GM12874 (cell line): ENCODE results near the gene WDR27.

Experiments
- TF ChIP-seq, protein P1 (sequence below): IDR thresholded peaks from 2 replicates; pipeline ENCODE4 v1.5.1; 2011; ENCODE audit warnings: low read depth, mild to moderate bottlenecking, control low read depth, low read length, moderate library complexity; ENCODE audit not compliant: insufficient read depth

Gene WDR27

DNA sequence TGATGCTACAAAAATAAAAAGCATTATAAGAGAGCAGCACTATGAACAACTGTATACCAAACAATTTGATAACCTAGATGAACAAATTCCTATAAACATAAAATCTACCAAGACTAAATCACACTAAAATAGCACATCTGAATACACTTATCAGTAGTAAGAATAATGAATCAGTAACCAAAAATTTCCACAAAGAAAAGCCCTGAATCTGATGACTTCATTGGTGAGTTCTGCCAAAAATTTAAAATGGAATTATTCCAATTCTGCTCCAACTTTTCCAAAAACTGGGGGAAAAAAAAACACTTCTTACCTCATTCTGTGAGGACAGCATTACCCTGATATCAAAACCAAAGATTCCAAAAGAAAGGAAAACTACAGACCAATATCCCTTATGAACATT lies 206.2 kb downstream of the WDR27 start:
- TF ChIP-seq, protein P1, sequence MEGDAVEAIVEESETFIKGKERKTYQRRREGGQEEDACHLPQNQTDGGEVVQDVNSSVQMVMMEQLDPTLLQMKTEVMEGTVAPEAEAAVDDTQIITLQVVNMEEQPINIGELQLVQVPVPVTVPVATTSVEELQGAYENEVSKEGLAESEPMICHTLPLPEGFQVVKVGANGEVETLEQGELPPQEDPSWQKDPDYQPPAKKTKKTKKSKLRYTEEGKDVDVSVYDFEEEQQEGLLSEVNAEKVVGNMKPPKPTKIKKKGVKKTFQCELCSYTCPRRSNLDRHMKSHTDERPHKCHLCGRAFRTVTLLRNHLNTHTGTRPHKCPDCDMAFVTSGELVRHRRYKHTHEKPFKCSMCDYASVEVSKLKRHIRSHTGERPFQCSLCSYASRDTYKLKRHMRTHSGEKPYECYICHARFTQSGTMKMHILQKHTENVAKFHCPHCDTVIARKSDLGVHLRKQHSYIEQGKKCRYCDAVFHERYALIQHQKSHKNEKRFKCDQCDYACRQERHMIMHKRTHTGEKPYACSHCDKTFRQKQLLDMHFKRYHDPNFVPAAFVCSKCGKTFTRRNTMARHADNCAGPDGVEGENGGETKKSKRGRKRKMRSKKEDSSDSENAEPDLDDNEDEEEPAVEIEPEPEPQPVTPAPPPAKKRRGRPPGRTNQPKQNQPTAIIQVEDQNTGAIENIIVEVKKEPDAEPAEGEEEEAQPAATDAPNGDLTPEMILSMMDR: no peak

DNA sequence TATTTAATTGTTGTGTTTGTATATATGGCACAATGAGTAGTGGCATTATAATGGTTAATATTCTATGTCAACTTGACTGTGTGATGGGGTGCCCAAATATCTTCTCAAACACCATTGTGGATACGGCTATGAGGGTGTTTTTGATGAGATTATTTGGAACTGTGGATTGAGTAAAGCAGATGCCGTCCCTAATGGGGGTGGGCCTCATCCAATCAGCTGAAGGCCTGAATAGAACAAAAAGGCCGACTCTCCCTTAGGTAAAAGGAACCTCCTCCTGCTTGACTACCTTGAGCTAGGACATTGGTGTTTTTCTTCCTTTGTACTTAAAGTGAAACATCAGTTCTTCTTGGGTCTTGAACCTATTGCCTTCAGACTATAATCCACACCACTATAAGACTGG lies 207.8 kb downstream of the WDR27 start:
- TF ChIP-seq, protein P1: no peak

DNA sequence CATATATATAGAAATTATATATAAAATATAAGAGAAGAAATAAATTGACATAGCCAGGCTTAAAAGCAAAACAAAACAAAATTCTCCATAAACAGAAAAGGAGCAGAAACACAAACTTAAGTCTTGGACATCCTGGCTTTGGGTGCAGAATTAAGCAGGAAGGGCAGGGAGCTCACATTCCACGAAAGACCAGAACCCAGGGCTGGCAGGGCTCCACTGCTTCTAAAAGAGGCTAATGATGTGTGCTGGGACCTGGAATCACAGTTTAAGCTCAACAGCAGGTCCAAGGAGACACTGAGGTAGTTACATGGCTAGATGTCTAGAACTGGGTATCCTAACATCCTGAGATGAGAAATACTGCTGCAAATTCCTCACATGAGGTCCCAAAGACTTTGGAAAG lies 210.3 kb downstream of the WDR27 start:
- TF ChIP-seq, protein P1: no peak

DNA sequence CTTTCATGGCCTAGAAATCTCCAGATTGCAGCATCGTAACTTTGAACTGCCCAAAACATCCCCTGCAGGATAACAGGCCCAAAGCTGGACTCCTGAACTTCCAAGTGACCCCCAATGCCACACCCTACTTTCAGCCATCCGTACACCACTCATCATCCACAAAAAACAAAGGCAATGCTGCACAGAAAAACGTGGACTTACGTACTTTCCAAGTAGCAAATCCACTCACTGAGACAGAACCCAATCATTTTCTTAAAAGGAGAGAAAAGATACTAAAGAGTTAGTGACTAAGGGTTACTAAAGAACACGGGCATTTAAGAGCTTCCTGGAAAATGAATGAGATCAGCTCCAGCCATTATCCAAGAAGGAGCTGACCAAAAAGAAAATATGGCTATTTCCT lies 211.0 kb downstream of the WDR27 start:
- TF ChIP-seq, protein P1: no peak

DNA sequence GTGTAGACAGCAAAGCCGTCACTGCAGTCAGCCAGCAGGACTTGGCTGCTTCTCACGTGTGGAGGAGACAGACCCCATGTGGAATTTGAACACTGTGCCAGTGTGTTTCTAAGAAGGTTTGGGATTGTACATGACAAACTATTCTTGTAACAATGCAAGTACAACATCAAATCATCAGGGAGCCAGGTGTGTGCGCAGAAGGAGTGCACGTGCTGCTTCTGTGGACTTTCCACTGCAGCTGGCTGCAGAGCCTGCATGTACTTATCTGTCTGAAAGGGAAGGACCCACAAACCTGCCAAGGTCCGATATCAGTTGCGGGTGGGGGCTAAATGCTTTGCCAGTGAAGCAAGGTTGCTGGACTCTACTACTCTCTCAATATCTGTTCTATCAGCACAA lies 211.6 kb downstream of the WDR27 start:
- TF ChIP-seq, protein P1: no peak

DNA sequence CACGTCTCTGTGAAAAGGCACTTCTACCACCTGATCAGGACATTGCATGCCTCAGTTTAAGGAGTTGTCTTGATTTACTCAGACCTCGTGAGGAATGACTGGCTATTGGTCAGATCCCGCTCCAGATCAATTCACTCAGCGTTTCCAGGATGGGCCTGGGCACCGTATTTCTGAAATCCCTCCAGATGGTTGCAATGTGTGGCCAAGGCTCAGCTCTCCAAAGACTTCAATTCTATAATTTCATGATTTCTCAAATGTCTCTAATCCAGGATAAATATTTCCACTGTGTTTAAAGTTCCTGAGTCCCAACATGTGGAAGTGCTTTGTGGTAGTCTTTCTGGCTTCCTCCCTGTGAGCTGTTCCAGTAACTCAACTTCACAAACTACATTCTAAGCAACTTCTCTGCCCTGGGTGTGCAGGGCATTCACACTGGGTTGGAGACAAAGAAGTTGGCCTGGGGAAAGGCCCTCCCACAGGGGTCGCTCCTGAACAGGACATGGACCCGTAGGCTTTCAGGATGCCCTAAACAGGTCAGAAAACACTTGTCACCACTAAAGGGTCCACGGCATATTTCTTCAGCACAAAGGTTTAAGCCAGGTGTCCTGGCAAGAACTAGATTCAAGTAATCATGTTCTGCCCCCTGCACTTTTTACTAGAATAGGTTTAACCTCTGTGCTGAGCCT lies 212.1 kb downstream of the WDR27 start:
- TF ChIP-seq, protein P1: no peak

DNA sequence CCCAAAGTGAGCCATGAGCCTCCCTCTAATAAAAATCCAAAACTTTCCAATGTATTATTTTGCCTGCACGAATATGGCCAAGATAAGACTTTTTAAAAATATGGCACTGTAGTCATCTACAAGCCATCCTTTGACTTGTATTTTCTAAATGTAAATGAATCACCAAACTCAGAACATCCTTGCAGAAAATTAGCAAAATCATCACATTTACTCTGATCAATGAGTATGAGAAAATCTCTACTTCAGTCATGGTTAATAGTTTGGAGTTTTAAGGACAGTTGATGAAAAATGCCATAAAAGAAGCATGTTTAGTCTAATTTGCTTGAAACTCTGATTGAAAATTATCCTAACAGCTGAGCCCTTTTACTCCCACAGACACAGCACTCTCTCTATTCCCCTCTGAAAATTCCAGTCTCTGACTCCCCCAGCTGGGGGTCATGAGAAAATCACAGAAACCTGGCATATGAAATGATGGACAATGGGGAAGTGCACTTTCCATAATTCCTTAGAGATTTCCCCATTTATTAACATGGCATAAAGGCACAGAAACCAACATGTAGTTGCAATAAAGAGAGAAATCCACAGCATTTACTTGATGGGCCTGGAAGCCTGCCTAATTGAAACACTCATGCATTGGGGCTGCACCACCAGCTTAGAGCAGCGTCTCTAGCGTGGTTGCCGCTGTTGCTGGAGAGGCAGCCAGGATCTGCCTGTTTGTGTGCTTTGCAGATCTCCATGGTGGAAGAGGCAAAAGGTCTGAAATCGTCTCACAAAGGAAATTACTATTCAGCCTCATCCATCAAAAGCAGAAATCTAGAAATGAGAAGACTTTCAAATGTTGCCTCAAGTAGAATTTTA lies 214.0 kb downstream of the WDR27 start:
- TF ChIP-seq, protein P1: no peak
